DND-41 (cell line): ENCODE results near the gene CFAP53.

Experiments used
- CTCF ChIP-seq: IDR thresholded peaks from 2 replicates; pipeline ENCODE4 v1.5.1; 2012; ENCODE audit warnings: borderline replicate concordance, low read length, moderate library complexity, mild to moderate bottlenecking; ENCODE audit not compliant: poor library complexity, severe bottlenecking; ENCODE audit errors: extremely low read depth
- EZH2 ChIP-seq: IDR thresholded peaks from 3 replicates; pipeline ENCODE4 v1.6.1; 2012; ENCODE audit warnings: borderline replicate concordance, low read depth, mild to moderate bottlenecking, moderate library complexity, low read length, inconsistent platforms; ENCODE audit not compliant: severe bottlenecking

- TF ChIP-seq CTCF (no peak), EZH2 (no peak)
Observed at GRCh38 chr18:50266248-50266704, at the start of gene CFAP53.
